Heart left ventricle (tissue), 16 donors: ENCODE measurements around the gene SEMA6D. TPM values are rescaled to one million over a fixed set of nuclear protein-coding genes. Genes with fewer than 3 reads are reported as not detected.

Experiments
- ATAC-seq, 4 donors: fragments of 200-7000 bp; cut with Tn5 transposase; one replicate each; pipeline ENCODE4 v1.9.1; 2020 to 2022; ENCODE audit warnings: moderate library complexity in 4 of 4, mild to moderate bottlenecking in 3 of 4, moderate number of reproducible peaks in 1 of 4
- DNase-seq, 5 donors: peaks; one replicate each; pipeline ENCODE4 v3.0.0-alpha.2; 2020
- H3K27ac ChIP-seq, 12 donors: fragments of 200-600 bp; sonication (generic) in 4 of 12; one replicate each; pipeline versions ENCODE4 v1.5.0 to v1.8.0; 2016 to 2022; ENCODE audit warnings: mild to moderate bottlenecking in 2 of 12
- H3K27me3 ChIP-seq, 9 donors: fragments of 200-600 bp; sonication (generic) in 2 of 9; one replicate each; pipeline versions ENCODE4 v1.5.1 to v1.8.0; 2016 to 2022; ENCODE audit warnings: mild to moderate bottlenecking in 3 of 9
- H3K36me3 ChIP-seq, 9 donors: fragments of 200-600 bp; sonication (generic) in 2 of 9; one replicate each; pipeline versions ENCODE4 v1.5.0 to v1.8.0; 2018 to 2022; ENCODE audit warnings: mild to moderate bottlenecking in 2 of 9
- H3K4me1 ChIP-seq, 12 donors: fragments of 200-600 bp; sonication (generic) in 4 of 12; one replicate each; pipeline versions ENCODE4 v1.5.0 to v1.8.0; 2016 to 2022; ENCODE audit warnings: mild to moderate bottlenecking in 3 of 12
- H3K4me3 ChIP-seq, 12 donors: fragments of 200-600 bp; sonication (generic) in 4 of 12; one replicate each; pipeline versions ENCODE4 v1.5.0 to v1.8.0; 2017 to 2022; ENCODE audit warnings: mild to moderate bottlenecking in 9 of 12, moderate library complexity in 4 of 12
- H3K9me3 ChIP-seq, 12 donors: fragments of 200-600 bp; sonication (generic) in 4 of 12; one replicate each; pipeline versions ENCODE4 v1.5.0 to v1.8.0; 2016 to 2022; ENCODE audit warnings: mild to moderate bottlenecking in 1 of 12
- POLR2A ChIP-seq, 2 donors: fragments of 450-650 bp; IDR thresholded peaks; one replicate each; pipeline ENCODE4 v1.6.1; 2017; ENCODE audit warnings: antibody characterized with exemption in 2 of 2, mild to moderate bottlenecking in 2 of 2, moderate library complexity in 2 of 2
- WGBS, 4 donors: extraction: QIAGEN DNeasy Blood & Tissue Kit in 2 of 4; methylation state at CpG; one replicate each; pipeline versions ENCODE4 v1.1.5 to v1.1.7; 2013 to 2018; 5-methylcytosine and 5-hydroxymethylcytosine counted together
- intact Hi-C, 10 donors: fragments of 100-400 bp; cut with DNase I; formaldehyde crosslinking; loops; one replicate each; pipeline versions ENCODE4 v1.11.1 to v1.14.2; 2022
- polyA plus RNA-seq, 2 donors: library from polyadenylated mRNA; stranded (reverse); fragments of 200-250 nt; gene quantifications; one replicate each; pipeline ENCODE4 v1.2.3, GENCODE V29; 2013
- total RNA-seq, 9 donors: library from RNA; depleted of rRNA in 2 of 9; stranded (reverse); fragments of >200 nt in 2 of 9; fragmentation: NEBNext Ultra II Directional in 3 of 9; extraction: Animal tissue kit (Norgen Biotek cat#: 25700) in 3 of 9; gene quantifications; one replicate each; pipeline versions ENCODE4 v1.1.0 to v1.2.4, GENCODE V29; 2016 to 2023
- TF ChIP-seq, protein P1 (sequence below), 12 donors: fragments of 200-600 bp; sonication (generic) in 4 of 12; IDR thresholded peaks; one replicate each; pipeline versions ENCODE4 v1.5.0 to v1.8.0; 2018 to 2022; ENCODE audit warnings: antibody characterized with exemption in 12 of 12, mild to moderate bottlenecking in 5 of 12
- donor health status: ischemic (EF 13 %, LVEDD 7.1; RV severe dilation, severe dysfunction).
- donor health status: healthy with polysubstance abuse.
- donor health status: DM: no; HTN: yes; CAD: no.
- donor health status: DM: no; HTN: no; CAD: no.
- donor health status: ischemic (EF 25% LVEDD 6.9; RV normal size, moderate dysfunction).
- donor health status: ischemic (EF 25% LVEDD 5.7; RV mildly dilated, moderate dysfunction).
- donor health status: healthy.
- donor health status: DM: yes; HTN: yes; CAD: no.
- donor health status: ischemic (EF 35%, LVEDD 5.7; RV mildly dilated, moderate dysfunction).
- donor health status: nonischemic (EF 11% LVEDD 7.7; RV severe dilation, severe dysfunction).
- donor health status: DM: yes; HTN: yes; CAD: no.
- donor health status: PGD.
- donor health status: ischemic (EF 29% LVEDD 5.4; RV normal size, mild dysfunction).
- donor health status: nonischemic (EF 23%, LVEDD 6.1; RV moderate dilation, normal function).

SEMA6D gene
- total and polyA plus RNA-seq, 11 donors, result 2.8 to 23.2 (median 10.8) TPM

GRCh38 chr15:47753591-47753990 is 36.3 kb downstream of the SEMA6D start:
- H3K9me3 ChIP-seq, result peaks cover 0 to 24% (median 15%) of the 10 kb centered on the region in 12 donors
- TF ChIP-seq POLR2A (IDR thresholded peaks at IDR 0.05), result no peak
- TF ChIP-seq, protein P1, sequence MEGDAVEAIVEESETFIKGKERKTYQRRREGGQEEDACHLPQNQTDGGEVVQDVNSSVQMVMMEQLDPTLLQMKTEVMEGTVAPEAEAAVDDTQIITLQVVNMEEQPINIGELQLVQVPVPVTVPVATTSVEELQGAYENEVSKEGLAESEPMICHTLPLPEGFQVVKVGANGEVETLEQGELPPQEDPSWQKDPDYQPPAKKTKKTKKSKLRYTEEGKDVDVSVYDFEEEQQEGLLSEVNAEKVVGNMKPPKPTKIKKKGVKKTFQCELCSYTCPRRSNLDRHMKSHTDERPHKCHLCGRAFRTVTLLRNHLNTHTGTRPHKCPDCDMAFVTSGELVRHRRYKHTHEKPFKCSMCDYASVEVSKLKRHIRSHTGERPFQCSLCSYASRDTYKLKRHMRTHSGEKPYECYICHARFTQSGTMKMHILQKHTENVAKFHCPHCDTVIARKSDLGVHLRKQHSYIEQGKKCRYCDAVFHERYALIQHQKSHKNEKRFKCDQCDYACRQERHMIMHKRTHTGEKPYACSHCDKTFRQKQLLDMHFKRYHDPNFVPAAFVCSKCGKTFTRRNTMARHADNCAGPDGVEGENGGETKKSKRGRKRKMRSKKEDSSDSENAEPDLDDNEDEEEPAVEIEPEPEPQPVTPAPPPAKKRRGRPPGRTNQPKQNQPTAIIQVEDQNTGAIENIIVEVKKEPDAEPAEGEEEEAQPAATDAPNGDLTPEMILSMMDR (IDR thresholded peaks at IDR 0.05), result no peak
- H3K36me3 ChIP-seq, result peaks cover 0 to 7% (median 0%) of the 10 kb centered on the region in 9 donors
- no peaks in the 10 kb centered on the region for H3K27me3 ChIP-seq
- H3K4me1 ChIP-seq, result peaks cover 0 to 41% (median 0%) of the 10 kb centered on the region in 12 donors
- H3K27ac ChIP-seq, result no peak overlapping the region
- DNase-seq (no peak), ATAC-seq (no peak)
- no peak overlapping the region for H3K4me3 ChIP-seq
- intact Hi-C loops, result no loop called here
- 95 to 98% (median 97%) methylated on average over 4 of the region's 4 CpGs for WGBS, 4 donors

DNA sequence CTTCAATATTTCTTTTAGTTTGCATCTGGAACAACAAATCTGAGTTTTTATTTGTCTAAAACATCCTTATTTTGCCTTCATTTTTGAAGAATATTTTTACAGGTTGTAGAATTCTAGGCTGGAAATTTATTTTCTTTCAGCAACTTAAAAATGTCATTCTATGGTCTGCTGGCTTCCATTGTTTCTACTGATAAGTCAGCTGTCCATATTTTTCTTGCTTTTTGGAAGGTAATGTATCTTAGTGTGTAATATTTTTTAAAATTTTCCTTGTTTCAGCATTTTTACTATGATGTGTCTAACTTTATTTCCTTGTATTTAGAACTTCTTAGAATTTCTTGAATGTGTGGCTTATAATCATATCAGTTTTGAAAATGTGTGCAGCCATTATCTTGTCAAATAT is 37.0 kb downstream of the SEMA6D start:
- intact Hi-C loops, result no loop called here
- no peak for DNase-seq

DNA sequence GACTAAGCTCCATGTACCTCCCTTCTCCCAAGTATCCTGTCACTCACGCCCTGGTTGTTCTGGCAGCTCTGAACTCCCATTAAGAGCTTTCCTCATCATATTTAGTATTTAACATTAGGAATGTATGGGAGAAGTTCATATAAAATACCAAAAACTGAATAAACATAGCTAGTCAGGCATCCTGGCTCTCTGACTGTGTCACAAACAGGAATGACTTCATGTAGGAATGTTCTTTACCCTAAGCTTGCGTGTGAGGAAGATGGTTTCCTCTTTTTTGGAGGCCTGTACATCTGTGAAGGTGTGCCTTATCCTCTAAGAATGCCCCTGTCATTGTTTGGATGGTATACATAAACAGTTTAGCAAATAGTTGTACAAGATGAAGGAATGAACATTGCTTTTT is 38.6 kb downstream of the SEMA6D start:
- Histone ChIP-seq H3K27ac (no peak overlapping the region), H3K36me3 (peaks cover 0 to 15% (median 6%) of the 10 kb centered on the region in 9 donors), H3K4me1 (peaks cover 0 to 23% (median 0%) of the 10 kb centered on the region in 12 donors), H3K4me3 (no peak overlapping the region), H3K9me3 (peaks cover 0 to 24% (median 15%) of the 10 kb centered on the region in 12 donors), H3K27me3 (no peaks in the 10 kb centered on the region)
- TF ChIP-seq, protein P1 (IDR thresholded peaks at IDR 0.05), result no peak
- no peak for TF ChIP-seq POLR2A (IDR thresholded peaks at IDR 0.05)
- 95 to 97% (median 96%) methylated on average over 2 of the region's 2 CpGs for WGBS, 4 donors
- DNase-seq (no peak), ATAC-seq (no peak)
- intact Hi-C loops, result loop anchor here in 1 of 10 donors (5.0 kb wide), 1 partner anchor 39 kb away; the partner anchor contains the start of gene SEMA6D

More for the DNA sequence above, 37.0 kb downstream of the SEMA6D start:
- Histone ChIP-seq H3K27me3 (no peaks in the 10 kb centered on the region), H3K9me3 (peaks cover 0 to 24% (median 15%) of the 10 kb centered on the region in 12 donors), H3K36me3 (peaks cover 0 to 7% (median 0%) of the 10 kb centered on the region in 9 donors), H3K4me3 (no peak overlapping the region), H3K27ac (no peak overlapping the region), H3K4me1 (peaks cover 0 to 38% (median 2%) of the 10 kb centered on the region in 12 donors)
- no peak for ATAC-seq
- TF ChIP-seq, protein P1 (IDR thresholded peaks at IDR 0.05), result no peak
- TF ChIP-seq POLR2A (IDR thresholded peaks at IDR 0.05), result no peak

DNA sequence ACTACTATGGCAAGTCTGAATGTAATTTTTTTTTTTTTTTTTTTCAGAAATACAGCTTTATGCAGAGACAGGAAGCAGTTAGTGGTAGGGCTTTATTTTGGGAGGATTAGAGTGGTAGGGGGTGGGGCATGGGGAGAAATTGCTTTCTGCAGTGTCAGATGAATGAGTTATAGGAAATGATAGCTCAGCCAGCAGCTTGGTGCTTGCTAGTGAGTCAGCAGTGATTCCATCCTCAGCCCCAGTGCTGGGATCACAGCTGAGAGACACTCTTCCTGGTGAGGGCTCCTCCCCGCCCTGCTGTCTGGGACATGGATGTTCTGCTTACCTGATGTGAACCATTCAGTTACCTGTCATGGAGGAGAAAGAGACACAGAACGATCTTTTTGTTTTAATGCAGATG is 39.6 kb downstream of the SEMA6D start:
- no peak for TF ChIP-seq POLR2A (IDR thresholded peaks at IDR 0.05)
- TF ChIP-seq, protein P1 (IDR thresholded peaks at IDR 0.05), result no peak
- Histone ChIP-seq H3K27me3 (no peaks in the 10 kb centered on the region), H3K4me3 (no peak overlapping the region), H3K4me1 (peaks cover 0 to 16% (median 0%) of the 10 kb centered on the region in 12 donors), H3K27ac (no peak overlapping the region), H3K9me3 (peaks cover 0 to 24% (median 15%) of the 10 kb centered on the region in 12 donors), H3K36me3 (peaks cover 0 to 25% (median 15%) of the 10 kb centered on the region in 9 donors)
- ATAC-seq, result peak; percentile 15 to 85 (median 66)
- intact Hi-C loops, result loop anchor here in 1 of 10 donors (5.0 kb wide), 1 partner anchor 40 kb away; the partner anchor contains the start of gene SEMA6D
- DNase-seq, result peak in 1 of 5 donors; percentile 47
- WGBS, 4 donors, result 80 to 92% (median 88%) methylated on average over 2 of the region's 2 CpGs
